Activated CD8-positive, alpha-beta T cell treated with anti-CD3 and anti-CD28 coated beads, Interleukin-2, amount 10 ng/mL, durations not matched to agents 7 days and 5 days (primary cell): ENCODE results near the gene PLEKHA6. TPM values are rescaled to one million over a fixed set of nuclear protein-coding genes. Genes with fewer than 3 reads are reported as not detected.

Experiments used
- ATAC-seq: fragments of 150-1000 bp; cut with Tn5 transposase; one replicate; pipeline ENCODE4 v1.10.0; 2021; ENCODE audit warnings: moderate library complexity
- CTCF ChIA-PET: fragments of 350-600 bp; sonication (Branson Sonifier 250); formaldehyde crosslinking; loops from one replicate; lab custom pipeline; 2021; ENCODE audit warnings: antibody characterized with exemption; lab: Charles Lee
- POLR2A ChIA-PET: fragments of 350-600 bp; sonication (Branson Sonifier 250); formaldehyde crosslinking; loops from one replicate; lab custom pipeline; 2021; ENCODE audit warnings: antibody characterized with exemption; lab: Charles Lee
- DNase-seq: peaks from one replicate; pipeline ENCODE4 v3.0.0-alpha.2; 2020
- H3K27ac Mint-ChIP-seq: one replicate; pipeline ENCODE4 v1.8.0; 2021; ENCODE audit warnings: mild to moderate bottlenecking, mixed read lengths
- H3K27me3 Mint-ChIP-seq: one replicate; pipeline ENCODE4 v1.8.0; 2021; ENCODE audit warnings: low read depth, mixed read lengths
- H3K36me3 Mint-ChIP-seq: one replicate; pipeline ENCODE4 v1.8.0; 2021; ENCODE audit warnings: low read depth, mixed read lengths
- H3K4me1 Mint-ChIP-seq: one replicate; pipeline ENCODE4 v1.8.0; 2021; ENCODE audit warnings: low read depth, mixed read lengths
- H3K4me3 Mint-ChIP-seq: one replicate; pipeline ENCODE4 v1.8.0; 2021; ENCODE audit warnings: mild to moderate bottlenecking, mixed read lengths
- H3K9me3 Mint-ChIP-seq: one replicate; pipeline ENCODE4 v1.8.0; 2022; ENCODE audit warnings: mixed read lengths; ENCODE audit not compliant: insufficient read depth
- total RNA-seq, 2 experiments: library from RNA; stranded (reverse); gene quantifications; one replicate each; pipeline ENCODE4 v1.2.3, GENCODE V29; 2021

The PLEKHA6 gene
- total RNA-seq, 2 experiments from 2014 or later = 0.26 to 0.29 TPM

DNA sequence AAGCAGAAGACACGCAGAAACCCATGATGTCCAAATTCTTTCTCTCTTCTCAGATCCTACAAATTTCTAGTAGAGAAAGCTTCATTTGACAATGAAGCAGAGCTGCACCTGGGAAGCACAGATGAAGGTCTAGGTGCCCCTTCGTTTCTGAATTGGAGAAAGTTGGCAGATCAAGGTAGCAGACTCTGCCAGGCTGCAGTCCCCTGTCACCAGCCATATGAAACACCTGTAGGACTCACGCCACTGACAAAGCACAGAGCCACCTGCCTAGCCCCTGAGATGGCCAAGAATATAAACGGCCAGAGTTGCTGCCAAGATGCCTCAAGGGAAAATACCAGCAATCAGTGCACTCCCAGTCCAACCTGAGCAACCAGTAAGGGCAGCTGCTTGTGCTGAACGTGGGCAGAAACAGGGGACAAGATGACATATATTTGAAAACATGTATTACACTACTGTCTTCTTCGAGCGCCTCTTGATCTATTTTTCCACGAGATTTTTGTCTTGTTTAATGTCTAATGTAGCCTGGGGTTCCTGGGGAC lies 20.6 kb upstream of the PLEKHA6 start:
- no peak overlapping the region for H3K27ac Mint-ChIP-seq
- DNase-seq (no peak), ATAC-seq (no peak)
- ChIA-PET POLR2A (no interaction called here), CTCF (interaction anchor here (0.8 to 9.5 kb wide), 4 partner anchors 16 to 217 kb away, joined by 3 to 122 read pairs (median 22); no protein-coding TSS in a partner anchor)
- H3K36me3 Mint-ChIP-seq = no peaks in the 10 kb centered on the region
- H3K9me3 Mint-ChIP-seq = no peaks in the 10 kb centered on the region
- H3K27me3 Mint-ChIP-seq = peaks cover 26% of the 10 kb centered on the region
- H3K4me3 Mint-ChIP-seq = no peak overlapping the region
- H3K4me1 Mint-ChIP-seq = peaks cover 13% of the 10 kb centered on the region

DNA sequence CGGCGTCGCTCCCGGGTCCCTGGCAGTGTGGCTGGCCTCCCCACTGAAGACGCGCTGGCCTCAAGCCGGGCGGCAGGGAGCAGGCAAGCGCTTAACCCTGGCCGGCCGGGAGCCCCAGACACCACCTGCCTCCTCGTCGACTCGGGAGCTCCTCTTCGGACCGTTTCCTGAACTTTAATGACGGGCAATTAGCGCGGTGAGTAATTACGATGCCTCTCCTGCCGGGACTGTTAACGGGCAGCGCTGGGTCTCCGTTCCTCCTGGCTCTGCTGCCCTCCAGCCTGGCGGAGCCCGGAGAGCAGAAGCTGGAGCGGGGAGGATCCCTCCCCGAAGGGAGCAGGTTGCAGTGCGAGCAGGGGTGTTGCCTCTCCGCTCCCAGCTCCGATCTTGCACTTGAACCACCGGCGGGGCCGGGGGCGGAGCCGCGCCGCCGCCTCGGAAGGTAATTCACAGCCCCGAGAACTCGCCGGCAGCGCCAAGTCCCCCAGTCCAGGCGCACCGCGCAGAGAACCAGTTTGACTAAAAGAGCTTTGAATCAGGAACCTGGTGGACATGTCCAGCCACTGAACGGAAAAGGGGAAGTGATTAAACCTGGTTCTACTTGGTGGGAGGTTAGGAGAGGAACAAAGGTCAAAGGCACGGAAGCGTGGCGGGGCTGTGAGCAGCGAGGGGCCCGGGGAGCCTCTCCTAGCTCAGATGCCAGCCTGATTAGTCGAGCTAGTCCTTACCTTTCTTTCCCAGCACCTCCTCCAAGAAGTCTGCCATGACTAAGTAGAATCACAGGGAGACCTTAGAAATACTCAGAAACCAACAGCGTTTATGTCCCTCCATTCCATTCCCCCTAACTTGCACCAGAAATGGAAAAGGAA lies 18.3 kb upstream of the PLEKHA6 start:
- Mint-ChIP-seq H3K36me3 (no peaks in the 10 kb centered on the region), H3K4me3 (peak overlapping the region; percentile 77), H3K27me3 (peaks cover 26% of the 10 kb centered on the region), H3K4me1 (peaks cover 13% of the 10 kb centered on the region), H3K9me3 (no peaks in the 10 kb centered on the region), H3K27ac (no peak overlapping the region)
- DNase-seq = peak; percentile 52
- ATAC-seq = peak; percentile 82
- POLR2A ChIA-PET = interaction anchor here (1.4 kb wide), 1 partner anchor 33 kb away, joined by 4 read pairs; no protein-coding TSS in a partner anchor
- CTCF ChIA-PET = interaction anchor here (1.2 to 9.5 kb wide), 6 partner anchors 11 to 215 kb away, joined by 3 to 122 read pairs (median 5); no protein-coding TSS in a partner anchor

DNA sequence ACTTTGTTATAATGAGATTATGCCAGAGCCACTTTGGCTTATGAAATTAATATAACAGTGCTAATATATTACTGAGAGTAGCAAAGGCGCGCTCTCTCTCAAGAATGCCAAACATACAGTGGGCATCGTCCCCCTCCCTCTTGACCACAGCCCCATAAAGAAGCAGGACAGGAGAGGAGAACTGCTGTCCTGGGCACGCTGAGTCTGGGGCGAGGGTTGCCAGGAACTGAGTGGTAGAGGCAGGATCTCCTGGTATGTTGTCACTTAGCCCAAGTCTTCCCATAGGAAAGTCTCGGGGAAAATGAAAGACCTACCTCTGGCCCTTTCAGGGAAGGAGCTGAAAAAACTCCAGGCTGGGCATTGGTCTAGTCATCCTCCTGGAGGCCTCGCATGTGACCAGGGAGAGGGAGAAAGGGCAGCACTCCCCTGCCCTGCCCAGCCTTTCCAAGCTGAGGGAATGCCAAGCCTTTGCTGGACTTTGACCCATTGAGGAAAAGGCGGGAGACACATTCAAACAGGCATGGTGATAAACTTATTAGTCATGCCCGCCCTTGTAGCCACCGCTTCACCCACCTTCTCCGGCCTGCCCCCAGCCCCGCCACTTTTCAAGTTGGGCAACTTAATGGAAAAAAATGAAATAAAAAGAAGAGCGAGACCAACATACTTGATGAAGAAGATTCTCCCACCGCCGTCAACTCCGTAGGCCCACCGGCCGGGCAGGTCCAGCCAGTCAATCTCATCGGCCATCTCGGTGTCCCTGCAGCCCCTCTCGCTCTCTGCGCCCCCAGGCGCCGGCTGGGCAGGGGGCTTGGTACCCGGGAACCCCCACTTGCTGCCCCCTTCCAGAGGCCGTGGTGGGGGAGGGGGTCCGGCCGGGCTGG lies 17.4 kb upstream of the PLEKHA6 start:
- DNase-seq = no peak
- Mint-ChIP-seq H3K27ac (no peak overlapping the region), H3K4me1 (peaks cover 13% of the 10 kb centered on the region), H3K9me3 (no peaks in the 10 kb centered on the region), H3K27me3 (peaks cover 30% of the 10 kb centered on the region), H3K4me3 (peak overlapping the region; percentile 39), H3K36me3 (no peaks in the 10 kb centered on the region)
- no peak for ATAC-seq
- ChIA-PET POLR2A (interaction anchor here (1.4 kb wide), 1 partner anchor 33 kb away, joined by 4 read pairs; no protein-coding TSS in a partner anchor), CTCF (interaction anchor here (1.4 to 9.5 kb wide), 6 partner anchors 10 to 214 kb away, joined by 4 to 122 read pairs (median 6); no protein-coding TSS in a partner anchor)

DNA sequence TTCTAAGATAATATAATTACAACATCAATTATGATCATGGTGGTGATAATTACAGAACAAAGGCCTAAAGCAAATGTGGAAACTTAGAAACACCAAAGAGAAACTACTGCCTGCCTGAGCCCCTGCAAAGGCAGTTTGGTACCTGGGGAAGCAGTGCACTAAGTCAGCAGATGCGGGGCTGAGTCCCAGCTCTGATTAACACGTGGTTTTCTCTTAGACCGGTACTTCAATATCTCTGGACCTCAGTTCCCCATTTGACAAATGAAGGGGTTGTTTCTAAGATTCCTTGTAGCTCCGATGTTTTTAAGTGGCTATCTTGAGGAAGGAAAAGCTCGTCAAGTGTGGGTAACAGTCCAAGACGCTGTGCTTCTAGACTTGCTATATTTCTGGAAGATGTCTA lies 16.7 kb upstream of the PLEKHA6 start:
- H3K4me3 Mint-ChIP-seq = no peak overlapping the region
- ChIA-PET CTCF (interaction anchor here (1.8 to 9.5 kb wide), 2 partner anchors 13 to 20 kb away, joined by 7 to 122 read pairs; no protein-coding TSS in a partner anchor), POLR2A (no interaction called here)

DNA sequence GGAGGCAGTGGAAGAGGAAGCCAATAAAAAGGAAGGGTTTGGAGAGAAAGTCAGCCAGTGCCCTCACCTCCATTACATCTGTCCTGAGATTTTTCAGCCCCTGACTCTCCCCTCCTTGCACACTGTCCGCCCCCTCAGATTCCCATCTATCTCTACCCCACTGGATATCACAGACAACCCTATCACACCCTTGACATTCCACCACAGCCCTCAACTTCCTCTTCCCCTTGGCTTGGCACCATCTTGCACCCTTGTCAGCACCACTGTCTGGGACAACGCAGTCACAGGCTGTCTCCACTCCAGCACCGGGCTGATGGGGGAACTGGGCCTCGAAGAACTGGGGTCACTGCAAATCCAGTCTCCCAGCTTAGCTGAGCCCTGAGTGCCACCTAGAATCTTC lies 14.2 kb upstream of the PLEKHA6 start:
- CTCF ChIA-PET = interaction anchor here (0.7 to 4.0 kb wide), 2 partner anchors 10 to 25 kb away, joined by 3 to 16 read pairs; no protein-coding TSS in a partner anchor
- Mint-ChIP-seq H3K27me3 (peaks cover 23% of the 10 kb centered on the region), H3K4me1 (peaks cover 8% of the 10 kb centered on the region), H3K4me3 (no peak overlapping the region), H3K9me3 (no peaks in the 10 kb centered on the region), H3K36me3 (no peaks in the 10 kb centered on the region), H3K27ac (no peak overlapping the region)
- ATAC-seq (no peak), DNase-seq (no peak)
- POLR2A ChIA-PET = no interaction called here

More for the DNA sequence above, 16.7 kb upstream of the PLEKHA6 start:
- Mint-ChIP-seq H3K4me1 (peaks cover 9% of the 10 kb centered on the region), H3K27me3 (peaks cover 34% of the 10 kb centered on the region), H3K36me3 (no peaks in the 10 kb centered on the region), H3K9me3 (no peaks in the 10 kb centered on the region), H3K27ac (no peak overlapping the region)
- no peak for ATAC-seq
- DNase-seq = no peak

DNA sequence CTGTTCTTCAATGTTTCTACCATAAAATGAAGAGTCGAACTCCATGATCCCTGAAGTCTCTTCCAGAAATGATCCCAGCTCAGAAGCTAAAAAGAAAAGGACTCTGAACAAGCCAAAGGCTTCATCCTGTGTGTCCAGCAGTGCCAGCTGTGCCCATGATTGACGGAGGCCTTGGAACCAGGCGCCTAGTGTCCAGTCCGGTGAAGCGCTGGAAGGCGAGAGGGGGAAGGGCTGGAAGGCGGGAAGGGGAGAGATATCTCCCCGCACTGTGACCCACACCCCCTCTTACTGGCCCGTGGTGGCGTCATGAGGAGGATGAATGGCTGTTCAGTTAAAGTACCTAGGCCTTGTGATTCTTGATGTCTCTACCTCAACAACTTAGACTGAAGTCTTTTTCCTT lies 10.4 kb upstream of the PLEKHA6 start:
- Mint-ChIP-seq H3K9me3 (no peaks in the 10 kb centered on the region), H3K27ac (no peak overlapping the region), H3K27me3 (peaks cover 10% of the 10 kb centered on the region), H3K36me3 (no peaks in the 10 kb centered on the region), H3K4me1 (no peaks in the 10 kb centered on the region), H3K4me3 (no peak overlapping the region)
- CTCF ChIA-PET = interaction anchor here (2.5 kb wide), 1 partner anchor 28 kb away, joined by 20 read pairs; no protein-coding TSS in a partner anchor
- POLR2A ChIA-PET = no interaction called here
- ATAC-seq = no peak
- DNase-seq = no peak

DNA sequence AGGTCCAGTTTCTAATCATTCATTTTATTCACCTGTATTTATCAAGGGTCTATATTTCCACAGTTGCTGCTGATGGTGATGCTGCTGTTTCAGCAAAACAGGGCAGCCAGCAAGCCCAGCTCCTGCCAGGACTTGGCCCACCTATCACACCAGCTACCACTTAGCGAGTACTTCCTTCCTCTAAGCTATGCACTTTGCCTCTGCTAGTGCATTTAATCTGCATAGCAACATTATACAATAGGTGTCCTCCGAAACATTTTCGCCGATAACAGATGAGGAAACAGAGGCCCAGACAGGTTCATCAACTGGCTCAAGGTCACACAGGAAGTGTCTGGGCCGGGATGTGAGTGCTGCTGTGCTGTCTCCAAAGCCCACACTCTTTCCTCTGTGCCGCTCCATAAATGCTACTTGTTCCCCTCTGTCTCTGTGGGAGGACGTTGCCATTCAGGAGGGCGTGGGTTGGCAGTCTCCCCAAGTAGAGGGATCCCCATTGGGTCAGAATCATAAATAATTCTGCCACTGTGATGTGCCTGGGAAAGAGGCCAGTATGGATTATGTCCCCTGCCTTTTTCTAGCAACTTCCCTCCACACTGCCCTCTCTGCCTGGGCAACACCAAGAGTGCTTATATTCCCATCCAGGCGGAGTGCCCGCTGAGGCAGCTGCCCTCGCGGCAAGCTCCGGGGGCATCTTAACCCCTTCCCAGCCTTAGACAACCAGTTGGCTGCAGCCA lies 9.4 kb upstream of the PLEKHA6 start:
- Mint-ChIP-seq H3K4me1 (no peaks in the 10 kb centered on the region), H3K36me3 (no peaks in the 10 kb centered on the region), H3K27me3 (peaks cover 10% of the 10 kb centered on the region), H3K4me3 (no peak overlapping the region), H3K27ac (no peak overlapping the region), H3K9me3 (no peaks in the 10 kb centered on the region)
- ChIA-PET POLR2A (no interaction called here), CTCF (interaction anchor here (0.6 to 2.5 kb wide), 6 partner anchors 9 to 438 kb away, joined by 3 to 20 read pairs (median 3); partner anchors contain the start of gene GOLT1A)
- DNase-seq (no peak), ATAC-seq (no peak)

DNA sequence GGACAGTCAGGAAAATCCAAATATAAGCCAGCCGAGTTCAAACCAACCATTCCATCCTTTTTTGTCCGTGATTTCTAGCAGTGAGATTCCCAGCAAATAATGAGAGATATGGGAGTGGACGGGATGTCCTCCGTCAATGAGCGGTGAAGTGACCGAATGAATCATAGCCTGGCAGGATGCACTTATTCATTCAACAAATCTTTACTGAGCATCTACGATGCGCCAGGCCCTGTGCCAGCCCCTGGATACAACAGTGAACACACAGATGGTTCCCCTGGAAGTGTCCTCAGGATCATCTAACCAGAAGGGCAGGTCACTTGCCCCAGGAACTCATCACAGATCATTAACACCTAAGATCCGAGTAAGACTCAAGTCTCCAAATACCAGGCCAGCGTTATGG lies 8.2 kb upstream of the PLEKHA6 start:
- H3K27me3 Mint-ChIP-seq = peaks cover 10% of the 10 kb centered on the region
- ChIA-PET CTCF (interaction anchor here (2.5 kb wide), 1 partner anchor 31 kb away, joined by 20 read pairs; no protein-coding TSS in a partner anchor), POLR2A (no interaction called here)
- DNase-seq (no peak), ATAC-seq (no peak)
- H3K9me3 Mint-ChIP-seq = no peaks in the 10 kb centered on the region
- peaks cover 11% of the 10 kb centered on the region for H3K4me1 Mint-ChIP-seq
- no peaks in the 10 kb centered on the region for H3K36me3 Mint-ChIP-seq
- H3K4me3 Mint-ChIP-seq = no peak overlapping the region
- H3K27ac Mint-ChIP-seq = no peak overlapping the region

DNA sequence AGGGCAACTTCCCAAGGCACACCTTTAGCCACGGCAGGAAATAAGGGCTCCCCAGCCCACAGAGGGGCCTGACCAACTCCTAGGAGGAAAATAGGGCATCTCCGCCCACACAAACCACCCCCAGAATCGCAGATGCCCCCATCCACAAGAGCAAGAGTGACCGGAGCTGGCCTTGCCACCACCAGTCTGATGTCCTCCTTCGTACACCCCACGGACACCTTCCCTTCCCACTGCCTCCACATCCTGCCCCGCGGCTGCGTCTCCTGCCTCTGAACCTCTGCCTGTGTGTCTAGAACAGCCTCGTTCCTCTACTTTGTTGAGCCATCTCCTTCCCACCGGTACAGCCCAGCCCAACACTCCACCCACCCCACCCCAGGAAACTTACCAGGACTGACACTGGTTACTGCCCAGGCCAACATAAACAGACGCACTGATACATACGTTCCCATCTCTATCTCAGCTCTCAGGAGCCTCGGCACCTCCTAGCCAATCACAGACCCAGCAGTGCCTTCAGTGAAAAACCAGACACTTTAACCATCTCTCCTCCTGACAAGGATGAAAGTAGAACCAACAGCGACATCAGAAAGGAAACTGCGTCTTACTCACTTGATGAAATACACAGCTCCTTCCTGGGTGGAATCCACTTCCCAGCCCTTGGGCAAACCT lies 7.6 kb upstream of the PLEKHA6 start:
- ATAC-seq (no peak), DNase-seq (no peak)
- Mint-ChIP-seq H3K4me1 (peaks cover 12% of the 10 kb centered on the region), H3K9me3 (no peaks in the 10 kb centered on the region), H3K4me3 (no peak overlapping the region), H3K27ac (no peak overlapping the region), H3K36me3 (no peaks in the 10 kb centered on the region), H3K27me3 (peaks cover 7% of the 10 kb centered on the region)
- CTCF ChIA-PET = interaction anchor here (1.2 to 1.4 kb wide), 2 partner anchors 11 to 109 kb away, joined by 4 read pairs; no protein-coding TSS in a partner anchor
- POLR2A ChIA-PET = no interaction called here

DNA sequence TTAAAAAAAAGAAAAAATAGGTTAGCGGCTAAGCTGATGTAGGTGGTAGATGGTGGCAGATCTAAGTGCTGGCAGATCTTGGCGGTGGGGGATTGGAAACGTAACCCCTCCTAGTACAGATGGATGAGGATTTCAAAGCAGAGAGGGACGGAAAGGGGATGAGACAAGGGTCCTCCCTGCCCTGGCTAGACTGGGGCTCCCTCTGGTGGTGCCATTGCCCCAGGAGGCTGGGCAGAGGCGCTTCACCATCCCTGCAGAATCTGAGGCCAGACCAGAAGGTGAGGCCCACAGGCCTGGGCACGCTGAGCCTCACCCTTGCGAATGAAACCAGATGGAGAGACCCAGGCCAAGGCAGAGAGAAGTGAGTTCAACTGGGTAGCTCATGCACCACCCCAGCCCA lies 7.0 kb upstream of the PLEKHA6 start:
- H3K27me3 Mint-ChIP-seq = peaks cover 3% of the 10 kb centered on the region
- CTCF ChIA-PET = interaction anchor here (1.2 to 1.4 kb wide), 2 partner anchors 11 to 108 kb away, joined by 4 read pairs; no protein-coding TSS in a partner anchor
- ATAC-seq = no peak

More for the DNA sequence above, 7.0 kb upstream of the PLEKHA6 start:
- Mint-ChIP-seq H3K9me3 (no peaks in the 10 kb centered on the region), H3K4me3 (no peak overlapping the region), H3K36me3 (no peaks in the 10 kb centered on the region), H3K4me1 (peaks cover 12% of the 10 kb centered on the region), H3K27ac (no peak overlapping the region)
- DNase-seq = no peak
- POLR2A ChIA-PET = no interaction called here
